GM21723 (cell line): ENCODE results near the gene WHRN.

ENCODE experiments used
- ATAC-seq: cut with Tn5 transposase; IDR thresholded peaks from one replicate; pipeline ENCODE4 v1.9.1; 2021; ENCODE audit warnings: mild to moderate bottlenecking, moderate library complexity; ENCODE audit not compliant: unreplicated experiment

The WHRN gene

GRCh38 chr9:114426046-114426948 lies 79.0 kb downstream of the WHRN start:
- ATAC-seq = no peak

GRCh38 chr9:114425126-114425525 lies 80.1 kb downstream of the WHRN start:
- no peak for ATAC-seq

GRCh38 chr9:114424126-114424525 lies 81.1 kb downstream of the WHRN start:
- no peak for ATAC-seq

- no peak for ATAC-seq
Measured at GRCh38 chr9:114423181-114423580, 82.1 kb downstream of the WHRN start.

GRCh38 chr9:114421147-114421546 lies 84.1 kb downstream of the WHRN start:
- ATAC-seq = no peak

GRCh38 chr9:114419796-114420195 lies 85.5 kb downstream of the WHRN start:
- ATAC-seq = no peak

GRCh38 chr9:114418053-114418452 lies 87.2 kb downstream of the WHRN start:
- no peak for ATAC-seq

GRCh38 chr9:114417511-114417910 lies 87.8 kb downstream of the WHRN start:
- no peak for ATAC-seq

- no peak for ATAC-seq
Measured at GRCh38 chr9:114416906-114417305, 88.4 kb downstream of the WHRN start.

- no peak for ATAC-seq
Measured at GRCh38 chr9:114416290-114416689, 89.0 kb downstream of the WHRN start.

- no peak for ATAC-seq
Measured at GRCh38 chr9:114414346-114414745, 90.9 kb downstream of the WHRN start.

- ATAC-seq = peak; percentile 51
Measured at GRCh38 chr9:114413861-114414301, 91.4 kb downstream of the WHRN start.

- ATAC-seq = no peak
Measured at GRCh38 chr9:114412048-114412683, 93.1 kb downstream of the WHRN start.

- ATAC-seq = no peak
Measured at GRCh38 chr9:114411452-114411851, 93.8 kb downstream of the WHRN start.

- no peak for ATAC-seq
Measured at GRCh38 chr9:114410910-114411309, 94.4 kb downstream of the WHRN start.

- ATAC-seq = no peak
Measured at GRCh38 chr9:114409842-114410241, 95.4 kb downstream of the WHRN start.

GRCh38 chr9:114409103-114409780 lies 96.0 kb downstream of the WHRN start:
- no peak for ATAC-seq

- no peak for ATAC-seq
Measured at GRCh38 chr9:114408645-114409044, 96.6 kb downstream of the WHRN start.

GRCh38 chr9:114407889-114408288 lies 97.4 kb downstream of the WHRN start:
- ATAC-seq = no peak

GRCh38 chr9:114406441-114406840 lies 98.8 kb downstream of the WHRN start:
- no peak for ATAC-seq

- ATAC-seq = peak; percentile 87
Measured at GRCh38 chr9:114405294-114406034, 99.8 kb downstream of the WHRN start.
